ENCODE results near the gene AADAC.

DNA sequence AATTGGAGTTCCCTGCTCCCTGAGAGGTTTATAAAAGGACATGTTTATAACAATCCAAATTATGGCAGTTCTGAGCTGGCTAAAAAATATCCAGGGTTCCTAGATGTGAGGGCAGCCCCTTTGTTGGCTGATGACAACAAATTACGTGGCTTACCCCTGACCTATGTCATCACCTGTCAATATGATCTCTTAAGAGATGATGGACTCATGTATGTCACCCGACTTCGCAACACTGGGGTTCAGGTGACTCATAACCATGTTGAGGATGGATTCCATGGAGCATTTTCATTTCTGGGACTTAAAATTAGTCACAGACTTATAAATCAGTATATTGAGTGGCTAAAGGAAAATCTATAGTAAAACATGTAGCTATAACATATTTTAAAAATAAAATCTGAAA, 13.9 kb downstream of the AADAC start:
- TF ChIP-seq, protein P1, sequence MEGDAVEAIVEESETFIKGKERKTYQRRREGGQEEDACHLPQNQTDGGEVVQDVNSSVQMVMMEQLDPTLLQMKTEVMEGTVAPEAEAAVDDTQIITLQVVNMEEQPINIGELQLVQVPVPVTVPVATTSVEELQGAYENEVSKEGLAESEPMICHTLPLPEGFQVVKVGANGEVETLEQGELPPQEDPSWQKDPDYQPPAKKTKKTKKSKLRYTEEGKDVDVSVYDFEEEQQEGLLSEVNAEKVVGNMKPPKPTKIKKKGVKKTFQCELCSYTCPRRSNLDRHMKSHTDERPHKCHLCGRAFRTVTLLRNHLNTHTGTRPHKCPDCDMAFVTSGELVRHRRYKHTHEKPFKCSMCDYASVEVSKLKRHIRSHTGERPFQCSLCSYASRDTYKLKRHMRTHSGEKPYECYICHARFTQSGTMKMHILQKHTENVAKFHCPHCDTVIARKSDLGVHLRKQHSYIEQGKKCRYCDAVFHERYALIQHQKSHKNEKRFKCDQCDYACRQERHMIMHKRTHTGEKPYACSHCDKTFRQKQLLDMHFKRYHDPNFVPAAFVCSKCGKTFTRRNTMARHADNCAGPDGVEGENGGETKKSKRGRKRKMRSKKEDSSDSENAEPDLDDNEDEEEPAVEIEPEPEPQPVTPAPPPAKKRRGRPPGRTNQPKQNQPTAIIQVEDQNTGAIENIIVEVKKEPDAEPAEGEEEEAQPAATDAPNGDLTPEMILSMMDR (IDR thresholded peaks at IDR 0.05; ENCODE audit: insufficient read depth, low read length), result no peak
- TF ChIP-seq GABPA (IDR thresholded peaks at IDR 0.05; ENCODE audit: low read depth) (no peak), POLR2AphosphoS5 (IDR thresholded peaks at IDR 0.05; ENCODE audit: low read depth) (no peak)

All from HL-60 (cell line).